PC-9 (cell line): ENCODE results near the gene IFT81. TPM values are rescaled to one million over a fixed set of nuclear protein-coding genes. Genes with fewer than 3 reads are reported as not detected.

Experiments
- BruUV-seq: library from RNA; stranded (reverse); fragments of 400-500 nt; replicated peaks from 2 replicates; lab custom pipeline; 2021; lab: Mats Ljungman, UMichigan
- CTCF ChIA-PET: fragments of 300-600 bp; sonication (Branson Sonifier 250); formaldehyde crosslinking; loops from one replicate; lab custom pipeline; 2022; ENCODE audit warnings: antibody characterized with exemption; lab: Charles Lee
- POLR2A ChIA-PET: fragments of 300-600 bp; sonication (Branson Sonifier 250); formaldehyde crosslinking; loops from one replicate; lab custom pipeline; 2022; ENCODE audit warnings: antibody characterized with exemption; ENCODE audit not compliant: unreplicated experiment; lab: Charles Lee
- DNase-seq, 2 experiments: peaks; one replicate each; pipeline versions ENCODE4 v3.0.0 to v3.0.0-alpha.2; 2015 to 2022; ENCODE audit warnings: mixed read lengths in 1 of 2
- H2AFZ ChIP-seq: fragments of 200-600 bp; sonication (generic); 2 replicates; pipeline ENCODE4 v1.8.1; 2017; ENCODE audit warnings: antibody characterized with exemption
- H3F3A ChIP-seq: fragments of 200-600 bp; sonication (generic); 2 replicates; pipeline ENCODE4 v1.8.1; 2017; ENCODE audit warnings: antibody characterized with exemption, mild to moderate bottlenecking, low read depth; ENCODE audit not compliant: insufficient read depth
- H3K27ac ChIP-seq: fragments of 200-600 bp; sonication (generic); 2 replicates; pipeline ENCODE4 v1.6.1; 2016; ENCODE audit warnings: mixed run types
- H3K27me3 ChIP-seq: fragments of 200-600 bp; sonication (generic); 2 replicates; pipeline ENCODE4 v1.6.1; 2016; ENCODE audit warnings: low read depth, mixed run types; ENCODE audit not compliant: insufficient read depth
- H3K36me3 ChIP-seq: fragments of 200-600 bp; sonication (generic); 2 replicates; pipeline ENCODE4 v1.6.1; 2016; ENCODE audit warnings: low read depth, mixed run types
- H3K4me1 ChIP-seq: fragments of 200-600 bp; sonication (generic); replicated peaks from 2 replicates; pipeline ENCODE4 v1.6.1; 2016; ENCODE audit warnings: mixed run types; ENCODE audit not compliant: insufficient read depth
- H3K4me2 ChIP-seq: fragments of 200-600 bp; sonication (generic); 2 replicates; pipeline ENCODE4 v1.6.1; 2017; ENCODE audit warnings: mixed run types
- H3K4me3 ChIP-seq: fragments of 200-600 bp; sonication (generic); 2 replicates; pipeline ENCODE4 v1.6.1; 2016; ENCODE audit warnings: mixed run types
- H3K79me2 ChIP-seq: fragments of 200-600 bp; sonication (generic); 2 replicates; pipeline ENCODE4 v1.6.1; 2017; ENCODE audit warnings: low read depth, mixed run types
- H3K9me2 ChIP-seq: fragments of 200-600 bp; sonication (generic); 2 replicates; pipeline ENCODE4 v1.8.1; 2017; ENCODE audit warnings: mild to moderate bottlenecking; ENCODE audit not compliant: insufficient read depth
- H3K9me3 ChIP-seq: fragments of 200-600 bp; sonication (generic); 2 replicates; pipeline ENCODE4 v1.8.1; 2016; ENCODE audit warnings: low read depth; ENCODE audit not compliant: insufficient read depth
- H4K20me1 ChIP-seq: fragments of 200-600 bp; sonication (generic); 2 replicates; pipeline ENCODE4 v1.8.1; 2017; ENCODE audit not compliant: insufficient read depth
- CTCF ChIP-seq: fragments of 200-600 bp; sonication (generic); conservative IDR thresholded peaks from 2 replicates; pipeline ENCODE4 v1.6.1; 2017; ENCODE audit warnings: mixed run types, antibody characterized with exemption, mild to moderate bottlenecking, moderate library complexity
- EZH2 ChIP-seq: fragments of 200-600 bp; sonication (generic); IDR thresholded peaks from 2 replicates; pipeline ENCODE4 v1.8.0; 2017; ENCODE audit warnings: antibody characterized with exemption, low read depth
- intact Hi-C: fragments of 100-400 bp; cut with micrococcal nuclease; formaldehyde crosslinking; loops from one replicate; pipeline ENCODE4 v1.10.0; 2022; ENCODE audit not compliant: unreplicated experiment
- total RNA-seq: library from RNA; stranded (reverse); gene quantifications from 2 replicates; pipeline ENCODE4 v1.2.3, GENCODE V29; 2021

IFT81 gene
- total RNA-seq, 1 experiment from 2014 or later: 19.3 TPM

- Histone ChIP-seq H3K27ac (no peak overlapping the region), H3K79me2 (no peaks in the 10 kb centered on the region), H3K36me3 (no peaks in the 10 kb centered on the region), H3K4me2 (no peak overlapping the region), H3F3A (no peaks in the 10 kb centered on the region), H3K4me1 (no peaks in the 10 kb centered on the region), H2AFZ (no peak overlapping the region), H3K4me3 (no peak overlapping the region), H3K27me3 (no peaks in the 10 kb centered on the region), H4K20me1 (no peaks in the 10 kb centered on the region), H3K9me3 (peaks cover 7% of the 10 kb centered on the region; the same call in 1 of the 2 replicates), H3K9me2 (no peaks in the 10 kb centered on the region)
- ChIA-PET CTCF (no interaction called here), POLR2A (no interaction called here)
- intact Hi-C loops: no loop called here
- DNase-seq: no peak
- no TSS peak for BruUV-seq
- no peak for TF ChIP-seq EZH2
- TF ChIP-seq CTCF: no peak
These were observed 59.2 kb downstream of the IFT81 start for GRCh38 chr12:110183386-110183785.

GRCh38 chr12:110185626-110186025 is 61.5 kb downstream of the IFT81 start:
- TF ChIP-seq CTCF (no peak), EZH2 (no peak)
- H3K27me3 ChIP-seq: no peaks in the 10 kb centered on the region

GRCh38 chr12:110186059-110186458 is 61.9 kb downstream of the IFT81 start:
- TF ChIP-seq CTCF (no peak), EZH2 (no peak)
- POLR2A ChIA-PET: no interaction called here

More at GRCh38 chr12:110185626-110186025, 61.5 kb downstream of the IFT81 start:
- H3K9me2 ChIP-seq: no peaks in the 10 kb centered on the region
- 0 out of 2 replicates have a peak, but pooled peaks cover 2% of the 10 kb centered on the region for H3K36me3 ChIP-seq
- DNase-seq: no peak
- POLR2A ChIA-PET: no interaction called here
- H3K9me3 ChIP-seq: peaks cover 7% of the 10 kb centered on the region; the same call in 1 of the 2 replicates
- no peaks in the 10 kb centered on the region for H3F3A ChIP-seq
- intact Hi-C loops: no loop called here
- H3K4me1 ChIP-seq: no peaks in the 10 kb centered on the region
- CTCF ChIA-PET: no interaction called here
- no TSS peak for BruUV-seq
- H3K27ac ChIP-seq: no peak overlapping the region
- H4K20me1 ChIP-seq: no peaks in the 10 kb centered on the region
- H3K4me2 ChIP-seq: no peak overlapping the region
- no peaks in the 10 kb centered on the region for H3K79me2 ChIP-seq
- H3K4me3 ChIP-seq: no peak overlapping the region
- H2AFZ ChIP-seq: no peak overlapping the region

More at GRCh38 chr12:110186059-110186458, 61.9 kb downstream of the IFT81 start:
- CTCF ChIA-PET: no interaction called here
- H3F3A ChIP-seq: no peaks in the 10 kb centered on the region
- H3K4me2 ChIP-seq: no peak overlapping the region
- no peaks in the 10 kb centered on the region for H3K9me2 ChIP-seq
- H4K20me1 ChIP-seq: no peaks in the 10 kb centered on the region
- no peak overlapping the region for H2AFZ ChIP-seq
- peaks cover 7% of the 10 kb centered on the region; the same call in 1 of the 2 replicates for H3K9me3 ChIP-seq
- no TSS peak for BruUV-seq
- H3K4me1 ChIP-seq: no peaks in the 10 kb centered on the region
- H3K27me3 ChIP-seq: no peaks in the 10 kb centered on the region
- H3K4me3 ChIP-seq: no peak overlapping the region
- DNase-seq: no peak
- no peak overlapping the region for H3K27ac ChIP-seq
- no peaks in the 10 kb centered on the region for H3K79me2 ChIP-seq
- intact Hi-C loops: no loop called here
- H3K36me3 ChIP-seq: 0 out of 2 replicates have a peak, but pooled peaks cover 4% of the 10 kb centered on the region
